Measurements from ENCODE around the gene CCR7. TPM values are rescaled to one million over a fixed set of nuclear protein-coding genes. Genes with fewer than 3 reads are reported as not detected.

Gene CCR7
- total RNA-seq, 1 experiment from 2014 or later: not detected

DNA sequence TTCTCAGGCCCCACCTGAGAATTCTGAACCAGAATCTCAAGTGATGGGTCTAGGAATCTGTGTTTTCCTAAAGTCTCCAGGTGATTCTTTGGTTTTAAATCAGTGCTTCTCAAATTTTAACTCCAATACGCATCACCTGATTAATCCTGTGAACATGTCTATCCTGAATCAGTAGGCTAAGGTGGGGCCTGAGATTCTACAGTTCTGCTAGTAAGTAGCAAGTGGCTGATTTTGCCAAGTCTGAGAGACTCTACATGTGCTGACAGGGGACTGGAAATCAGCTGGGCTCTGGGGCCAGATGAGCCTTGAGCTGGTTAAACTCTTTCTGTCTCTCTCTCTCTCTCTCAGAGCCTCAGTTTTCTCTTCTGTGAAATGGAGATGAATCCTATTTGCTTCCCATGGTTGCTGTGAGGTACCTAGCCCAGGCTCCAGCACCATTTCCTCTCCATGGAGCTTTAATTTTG lies 9.0 kb downstream of the CCR7 start:
- no peaks in the 10 kb centered on the region for H3K9me3 ChIP-seq
- no TSS peak for BruUV-seq (replicated peaks)
- H3K4me3 Mint-ChIP-seq (ENCODE audit: unreplicated experiment): no peak overlapping the region
- no peak overlapping the region for H3K4me3 ChIP-seq (ENCODE audit: low read depth, low read length)
- DNase-seq: no peak
- H3K9me3 Mint-ChIP-seq (ENCODE audit: unreplicated experiment): no peaks in the 10 kb centered on the region
- H3K27me3 Mint-ChIP-seq (ENCODE audit: insufficient read depth, unreplicated experiment): no peaks in the 10 kb centered on the region
- H3K4me1 Mint-ChIP-seq (ENCODE audit: low read depth, unreplicated experiment): peaks cover 22% of the 10 kb centered on the region
- intact Hi-C loops (cut with micrococcal nuclease; ENCODE audit: unreplicated experiment): no loop called here
- peaks cover 33% of the 10 kb centered on the region for H3K4me1 ChIP-seq
- H3K36me3 ChIP-seq (ENCODE audit: control insufficient read depth, insufficient read depth, low read length): no peaks in the 10 kb centered on the region
- ChIA-PET POLR2A (no interaction called here), CTCF (no interaction called here)
- H3K27me3 ChIP-seq (replicated peaks; ENCODE audit: control insufficient read depth, insufficient read depth, low read length): no peaks in the 10 kb centered on the region
- TF ChIP-seq, protein P1, sequence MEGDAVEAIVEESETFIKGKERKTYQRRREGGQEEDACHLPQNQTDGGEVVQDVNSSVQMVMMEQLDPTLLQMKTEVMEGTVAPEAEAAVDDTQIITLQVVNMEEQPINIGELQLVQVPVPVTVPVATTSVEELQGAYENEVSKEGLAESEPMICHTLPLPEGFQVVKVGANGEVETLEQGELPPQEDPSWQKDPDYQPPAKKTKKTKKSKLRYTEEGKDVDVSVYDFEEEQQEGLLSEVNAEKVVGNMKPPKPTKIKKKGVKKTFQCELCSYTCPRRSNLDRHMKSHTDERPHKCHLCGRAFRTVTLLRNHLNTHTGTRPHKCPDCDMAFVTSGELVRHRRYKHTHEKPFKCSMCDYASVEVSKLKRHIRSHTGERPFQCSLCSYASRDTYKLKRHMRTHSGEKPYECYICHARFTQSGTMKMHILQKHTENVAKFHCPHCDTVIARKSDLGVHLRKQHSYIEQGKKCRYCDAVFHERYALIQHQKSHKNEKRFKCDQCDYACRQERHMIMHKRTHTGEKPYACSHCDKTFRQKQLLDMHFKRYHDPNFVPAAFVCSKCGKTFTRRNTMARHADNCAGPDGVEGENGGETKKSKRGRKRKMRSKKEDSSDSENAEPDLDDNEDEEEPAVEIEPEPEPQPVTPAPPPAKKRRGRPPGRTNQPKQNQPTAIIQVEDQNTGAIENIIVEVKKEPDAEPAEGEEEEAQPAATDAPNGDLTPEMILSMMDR (IDR thresholded peaks at IDR 0.05; ENCODE audit: insufficient read depth in 1 of 2, low read depth in 1 of 2, low read length in 1 of 2, severe bottlenecking in 1 of 2, unreplicated experiment in 1 of 2): no peak
- peaks cover 2% of the 10 kb centered on the region for H3K36me3 Mint-ChIP-seq (ENCODE audit: insufficient read depth, unreplicated experiment)
- H3K27ac Mint-ChIP-seq (ENCODE audit: unreplicated experiment): no peak overlapping the region

DNA sequence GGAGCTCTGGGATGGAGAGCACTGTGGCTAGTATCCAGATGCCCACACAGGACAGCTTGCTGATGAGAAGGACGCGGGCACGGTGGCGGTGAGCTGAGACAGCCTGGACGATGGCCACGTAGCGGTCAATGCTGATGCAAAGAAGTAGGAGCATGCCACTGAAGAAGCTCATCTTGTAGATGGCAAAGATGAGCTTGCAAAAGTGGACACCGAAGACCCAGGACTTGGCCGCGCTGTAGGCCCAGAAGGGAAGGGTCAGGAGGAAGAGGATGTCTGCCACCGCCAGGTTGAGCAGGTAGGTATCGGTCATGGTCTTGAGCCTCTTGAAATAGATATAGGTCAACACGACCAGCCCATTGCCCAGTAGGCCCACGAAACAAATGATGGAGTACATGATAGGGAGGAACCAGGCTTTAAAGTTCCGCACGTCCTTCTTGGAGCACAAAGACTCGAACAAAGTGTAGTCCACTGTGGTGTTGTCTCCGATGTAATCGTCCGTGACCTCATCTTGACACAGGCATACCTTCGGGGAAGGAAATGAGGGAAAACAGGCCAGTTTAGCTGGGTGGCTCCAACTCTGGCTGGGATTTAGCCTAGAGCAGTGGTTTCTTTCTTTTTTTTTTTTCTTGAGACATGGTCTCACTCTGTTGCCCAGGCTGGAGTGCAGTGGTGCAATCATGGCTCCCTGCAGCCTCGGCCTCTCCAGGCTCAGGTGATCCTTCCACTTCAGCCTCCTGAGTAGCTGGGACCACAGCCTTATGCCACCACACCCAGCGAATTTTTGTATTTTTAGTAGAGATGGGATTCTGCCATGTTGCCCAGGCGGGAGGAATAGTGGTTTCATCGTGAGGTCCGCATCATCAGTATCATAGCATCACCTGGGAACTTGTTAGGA lies 9.7 kb downstream of the CCR7 start:
- peak in 1 of 2 experiments; percentile 36 for DNase-seq
- Mint-ChIP-seq H3K27me3 (ENCODE audit: insufficient read depth, unreplicated experiment) (no peaks in the 10 kb centered on the region), H3K4me1 (ENCODE audit: low read depth, unreplicated experiment) (peaks cover 20% of the 10 kb centered on the region), H3K4me3 (ENCODE audit: unreplicated experiment) (no peak overlapping the region), H3K36me3 (ENCODE audit: insufficient read depth, unreplicated experiment) (peaks cover 6% of the 10 kb centered on the region), H3K9me3 (ENCODE audit: unreplicated experiment) (no peaks in the 10 kb centered on the region), H3K27ac (ENCODE audit: unreplicated experiment) (no peak overlapping the region)
- ChIA-PET POLR2A (no interaction called here), CTCF (interaction anchor here (2.4 kb wide), 1 partner anchor 22 kb away, joined by 13 read pairs; no protein-coding TSS in a partner anchor)
- no TSS peak for BruUV-seq (replicated peaks)
- no peaks in the 10 kb centered on the region for H3K36me3 ChIP-seq (ENCODE audit: control insufficient read depth, insufficient read depth, low read length)
- peaks cover 39% of the 10 kb centered on the region for H3K4me1 ChIP-seq
- H3K4me3 ChIP-seq (ENCODE audit: low read depth, low read length): no peak overlapping the region
- no peaks in the 10 kb centered on the region for H3K27me3 ChIP-seq (replicated peaks; ENCODE audit: control insufficient read depth, insufficient read depth, low read length)
- H3K9me3 ChIP-seq: no peaks in the 10 kb centered on the region
- intact Hi-C loops (cut with micrococcal nuclease; ENCODE audit: unreplicated experiment): no loop called here
- TF ChIP-seq, protein P1 (IDR thresholded peaks at IDR 0.05; ENCODE audit: insufficient read depth in 1 of 2, low read depth in 1 of 2, low read length in 1 of 2, severe bottlenecking in 1 of 2, unreplicated experiment in 1 of 2): no peak

DNA sequence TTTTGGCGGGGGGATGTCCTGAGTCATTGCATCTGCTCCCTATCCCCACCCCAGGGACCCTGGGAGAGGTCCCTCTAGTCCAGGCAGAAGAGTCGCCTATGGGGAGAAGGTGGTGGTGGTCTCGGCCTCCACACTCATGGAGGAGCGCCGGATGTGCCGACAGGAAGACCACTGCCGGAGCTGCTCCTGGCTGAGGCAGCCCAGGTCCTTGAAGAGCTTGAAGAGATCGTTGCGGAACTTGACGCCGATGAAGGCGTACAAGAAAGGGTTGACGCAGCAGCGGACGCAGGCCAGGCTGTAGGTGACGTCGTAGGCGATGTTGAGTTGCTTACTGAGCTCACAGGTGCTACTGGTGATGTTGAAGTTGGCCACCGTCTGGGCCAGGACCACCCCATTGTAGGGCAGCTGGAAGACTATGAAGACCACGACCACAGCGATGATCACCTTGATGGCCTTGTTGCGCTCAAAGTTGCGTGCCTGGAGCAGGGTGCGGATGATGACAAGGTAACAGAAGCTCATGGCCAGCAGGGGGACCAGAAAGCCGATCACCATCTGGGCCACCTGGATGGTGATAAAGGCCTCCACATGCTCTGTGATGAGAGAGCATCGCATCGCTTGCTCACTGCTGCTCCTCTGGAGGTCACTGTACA lies 10.5 kb downstream of the CCR7 start:
- H3K36me3 Mint-ChIP-seq (ENCODE audit: insufficient read depth, unreplicated experiment): peaks cover 6% of the 10 kb centered on the region
- H3K4me3 ChIP-seq (ENCODE audit: low read depth, low read length): no peak overlapping the region
- no peak overlapping the region for H3K4me3 Mint-ChIP-seq (ENCODE audit: unreplicated experiment)
- BruUV-seq (replicated peaks): no TSS peak
- H3K9me3 Mint-ChIP-seq (ENCODE audit: unreplicated experiment): no peaks in the 10 kb centered on the region
- peak in 1 of 2 experiments; percentile 19 for DNase-seq
- CTCF ChIA-PET: interaction anchor here (1.1 to 2.4 kb wide), 2 partner anchors 21 to 22 kb away, joined by 3 to 13 read pairs; no protein-coding TSS in a partner anchor
- H3K27me3 Mint-ChIP-seq (ENCODE audit: insufficient read depth, unreplicated experiment): no peaks in the 10 kb centered on the region
- intact Hi-C loops (cut with micrococcal nuclease; ENCODE audit: unreplicated experiment): no loop called here
- H3K36me3 ChIP-seq (ENCODE audit: control insufficient read depth, insufficient read depth, low read length): no peaks in the 10 kb centered on the region
- H3K27ac Mint-ChIP-seq (ENCODE audit: unreplicated experiment): peak overlapping the region; percentile 75
- no peaks in the 10 kb centered on the region for H3K27me3 ChIP-seq (replicated peaks; ENCODE audit: control insufficient read depth, insufficient read depth, low read length)
- TF ChIP-seq, protein P1 (IDR thresholded peaks at IDR 0.05; ENCODE audit: insufficient read depth in 1 of 2, low read depth in 1 of 2, low read length in 1 of 2, severe bottlenecking in 1 of 2, unreplicated experiment in 1 of 2): no peak
- H3K9me3 ChIP-seq: no peaks in the 10 kb centered on the region
- H3K4me1 ChIP-seq: peaks cover 39% of the 10 kb centered on the region
- POLR2A ChIA-PET: no interaction called here
- H3K4me1 Mint-ChIP-seq (ENCODE audit: low read depth, unreplicated experiment): peaks cover 19% of the 10 kb centered on the region
